H1 (cell line): ENCODE results near the gene FZD4. TPM values are rescaled to one million over a fixed set of nuclear protein-coding genes. Genes with fewer than 3 reads are reported as not detected.

ENCODE experiments used
- BCL11A ChIP-seq, 2 experiments: IDR thresholded peaks; one replicate each; pipeline ENCODE4 v1.6.1; 2011; ENCODE audit warnings: low read depth in 2 of 2, low read length in 2 of 2, mild to moderate bottlenecking in 2 of 2
- polyA plus RNA-seq, 7 experiments: library from polyadenylated mRNA; depleted of rRNA in 3 of 7; stranded (reverse) in 5 of 7; unstranded in 2 of 7; fragments of >200 nt in 5 of 7; fragments of 200-250 nt in 2 of 7; gene quantifications; 1 replicate in 5 of 7; 2 replicates in 1 of 7; 4 replicates in 1 of 7; pipeline versions ENCODE4 v1.2.1 to v1.2.3, GENCODE V29; 2011 to 2013; ENCODE audit warnings: missing spikeins in 2 of 7, mixed read lengths in 2 of 7
- total RNA-seq: library from RNA; stranded (reverse); fragmentation: NEBNext Ultra II Directional; extraction: Animal tissue kit (Norgen Biotek cat#: 25700); gene quantifications from 2 replicates; pipeline ENCODE4 v1.2.1, GENCODE V29; 2021

The FZD4 gene
- total and polyA plus RNA-seq, 2 of the 8 experiments (the other 6 are each of a cell fraction or from before 2014, with no cell fraction given): 3.1 to 7.1 TPM

DNA sequence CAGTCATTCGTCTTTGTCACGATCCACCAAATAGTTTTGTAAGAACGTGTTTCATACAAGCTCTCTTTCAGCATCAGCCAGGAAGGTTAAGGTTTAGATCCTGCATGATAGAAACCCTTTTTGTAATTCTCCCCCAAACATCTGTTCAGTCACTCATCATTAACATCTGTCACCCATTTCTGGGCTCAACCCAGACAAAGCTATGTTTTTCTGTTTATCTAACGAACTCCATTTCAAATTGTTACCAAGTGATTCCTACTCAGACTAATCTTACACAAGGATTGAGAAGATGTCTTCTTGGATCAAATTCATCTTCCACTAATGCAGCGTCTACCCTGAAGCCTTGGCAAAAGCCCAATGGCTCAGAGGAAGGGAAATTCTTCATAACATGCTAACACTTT is 58.8 kb downstream of the FZD4 start (continued):
- TF ChIP-seq BCL11A (IDR thresholded peaks at IDR 0.05; ENCODE audit: low read depth in 2 of 2, low read length in 2 of 2): no peak

Other genes starting within 250 kb of the FZD4 start
- 5.0 and 5.6 TPM in 2 replicates for gene PRSS23, start 154.9 kb downstream of the FZD4 start, total RNA-seq
- 3.3 and 4.4 TPM in 2 replicates for gene PRSS23, start 154.9 kb downstream of the FZD4 start, polyA plus RNA-seq (2011; rRNA removed)
- 24.8 and 31.3 TPM in 2 replicates for gene TMEM135, start 82.5 kb upstream of the FZD4 start, total RNA-seq
- gene TMEM135, start 82.5 kb upstream of the FZD4 start, polyA plus RNA-seq (2011; rRNA removed): 9.3 and 19.1 TPM in 2 replicates